Left ventricle myocardium inferior (tissue), 1 donor: Measurements from ENCODE around the gene ARHGAP25. TPM values are rescaled to one million over a fixed set of nuclear protein-coding genes. Genes with fewer than 3 reads are reported as not detected.

Experiments
- DNase-seq: peaks from one replicate; pipeline ENCODE4 v3.0.0-alpha.2; 2020
- H3K27ac ChIP-seq: fragments of 200-600 bp; replicated peaks from 2 replicates; pipeline ENCODE4 v1.8.0; 2021
- H3K27me3 ChIP-seq: fragments of 200-600 bp; 2 replicates; pipeline ENCODE4 v1.8.0; 2021; ENCODE audit warnings: low read depth
- H3K36me3 ChIP-seq: fragments of 200-600 bp; 2 replicates; pipeline ENCODE4 v1.8.0; 2021
- H3K4me1 ChIP-seq: fragments of 200-600 bp; 2 replicates; pipeline ENCODE4 v1.8.0; 2021
- H3K4me3 ChIP-seq: fragments of 200-600 bp; 2 replicates; pipeline ENCODE4 v1.8.0; 2021; ENCODE audit warnings: mild to moderate bottlenecking, moderate library complexity
- H3K9me3 ChIP-seq: fragments of 200-600 bp; replicated peaks from 2 replicates; pipeline ENCODE4 v1.8.0; 2021
- CTCF ChIP-seq: fragments of 200-600 bp; IDR thresholded peaks from 2 replicates; pipeline ENCODE4 v1.8.0; 2021; ENCODE audit warnings: antibody characterized with exemption, mild to moderate bottlenecking, borderline replicate concordance
- intact Hi-C: fragments of 100-400 bp; cut with micrococcal nuclease; formaldehyde crosslinking; loops from one replicate; pipeline ENCODE4 v1.11.0; 2022
- total RNA-seq: library from RNA; stranded (reverse); fragmentation: NEBNext Ultra II Directional; extraction: Animal tissue kit (Norgen Biotek cat#: 25700); gene quantifications from one replicate; pipeline ENCODE4 v1.2.1, GENCODE V29; 2021
- donor health status: DM: no; HTN: yes; CAD: no; lungs with severe emphysema.

Gene ARHGAP25
- total RNA-seq, 1 donor from 2014 or later: 5.3 TPM

GRCh38 chr2:68698567-68699377, 35.8 kb upstream of the ARHGAP25 start:
- peaks cover 17% of the 10 kb centered on the region for H3K27me3 ChIP-seq
- no peak overlapping the region for H3K4me3 ChIP-seq
- intact Hi-C loops: no loop called here
- no peaks in the 10 kb centered on the region for H3K4me1 ChIP-seq
- H3K36me3 ChIP-seq: no peaks in the 10 kb centered on the region
- no peak for DNase-seq
- no peak overlapping the region for H3K27ac ChIP-seq
- H3K9me3 ChIP-seq: peaks cover 21% of the 10 kb centered on the region
- no peak for TF ChIP-seq CTCF

- no peak overlapping the region for H3K27ac ChIP-seq
- no peak overlapping the region for H3K4me3 ChIP-seq
- peaks cover 17% of the 10 kb centered on the region for H3K27me3 ChIP-seq
- no peaks in the 10 kb centered on the region for H3K36me3 ChIP-seq
- DNase-seq: no peak
- intact Hi-C loops: no loop called here
- H3K9me3 ChIP-seq: peaks cover 21% of the 10 kb centered on the region
- no peaks in the 10 kb centered on the region for H3K4me1 ChIP-seq
- TF ChIP-seq CTCF: no peak
Measured at GRCh38 chr2:68700560-68700959, 34.1 kb upstream of the ARHGAP25 start.

GRCh38 chr2:68706637-68707036, 28.0 kb upstream of the ARHGAP25 start:
- intact Hi-C loops: loop anchor here (5.0 kb wide), 1 partner anchor 201 kb away; no protein-coding TSS in a partner anchor
- Histone ChIP-seq H3K27me3 (no peaks in the 10 kb centered on the region), H3K4me3 (no peak overlapping the region), H3K4me1 (no peaks in the 10 kb centered on the region), H3K36me3 (no peaks in the 10 kb centered on the region), H3K27ac (no peak overlapping the region), H3K9me3 (no peaks in the 10 kb centered on the region)
- TF ChIP-seq CTCF: no peak
- DNase-seq: no peak

- no peak overlapping the region for H3K27ac ChIP-seq
- H3K4me1 ChIP-seq: no peaks in the 10 kb centered on the region
- H3K9me3 ChIP-seq: no peaks in the 10 kb centered on the region
- H3K36me3 ChIP-seq: no peaks in the 10 kb centered on the region
- H3K27me3 ChIP-seq: no peaks in the 10 kb centered on the region
- no peak for DNase-seq
- no peak for TF ChIP-seq CTCF
- no peak overlapping the region for H3K4me3 ChIP-seq
- intact Hi-C loops: loop anchor here (5.0 kb wide), 1 partner anchor 199 kb away; no protein-coding TSS in a partner anchor
Measured at GRCh38 chr2:68708629-68709028, 26.0 kb upstream of the ARHGAP25 start.

- DNase-seq: no peak
- Histone ChIP-seq H3K9me3 (no peaks in the 10 kb centered on the region), H3K4me1 (no peaks in the 10 kb centered on the region), H3K4me3 (no peak overlapping the region), H3K27me3 (peaks cover under 1% of the 10 kb centered on the region), H3K36me3 (no peaks in the 10 kb centered on the region), H3K27ac (no peak overlapping the region)
- peak; percentile 78 for TF ChIP-seq CTCF
- intact Hi-C loops: loop anchor here (5.0 kb wide), 1 partner anchor 198 kb away; no protein-coding TSS in a partner anchor
Measured at GRCh38 chr2:68709421-68709911, 25.1 kb upstream of the ARHGAP25 start.
